ENCODE results near the gene HIBADH. TPM values are rescaled to one million over a fixed set of nuclear protein-coding genes. Genes with fewer than 3 reads are reported as not detected.

HIBADH gene
- total and polyA plus RNA-seq, 2 donors (not counting 3 experiments of a cell fraction or from before 2014, with no cell fraction given) = 22.6 to 30.5 TPM

GRCh38 chr7:27704422-27705199 is 41.9 kb upstream of the HIBADH start:
- Histone ChIP-seq H3K9ac (replicated peaks; ENCODE audit: extremely low read depth, insufficient read depth, low read length) (no peak overlapping the region), H3K4me2 (ENCODE audit: insufficient read depth, low read length) (no peak overlapping the region), H3K79me2 (ENCODE audit: control insufficient read depth, insufficient read depth, low read length) (no peaks in the 10 kb centered on the region), H3K9me1 (replicated peaks; ENCODE audit: control insufficient read depth, extremely low read depth, insufficient read depth, low read length) (no peaks in the 10 kb centered on the region), H3K4me1 (ENCODE audit: control insufficient read depth, extremely low read depth, insufficient read depth, low read length) (no peaks in the 10 kb centered on the region), H3K9me3 (replicated peaks; ENCODE audit: control insufficient read depth, insufficient read depth, low read length) (no peaks in the 10 kb centered on the region), H3K4me3 (replicated peaks in 1 of 3; ENCODE audit: insufficient read depth in 1 of 3, low read depth in 1 of 3, low read length in 3 of 3) (no peak overlapping the region), H3K27ac (ENCODE audit: insufficient read depth, low read depth, low read length) (no peak overlapping the region), H4K20me1 (replicated peaks; ENCODE audit: control insufficient read depth, extremely low read depth, insufficient read depth, low read length) (no peaks in the 10 kb centered on the region), H2AFZ (ENCODE audit: low read depth, low read length) (peak overlapping the region; percentile 27), H3K27me3 (ENCODE audit: control insufficient read depth in 2 of 2, insufficient read depth in 2 of 2, low read length in 2 of 2) (no peaks in the 10 kb centered on the region), H3K36me3 (ENCODE audit: control insufficient read depth in 2 of 2, extremely low read depth in 1 of 2, insufficient read depth in 2 of 2, low read length in 2 of 2) (no peaks in the 10 kb centered on the region)
- FAIRE-seq (no peak), DNase-seq (ENCODE audit: low read depth, low spot score) (no peak)
- POLR2A ChIA-PET = interaction anchor here (0.7 kb wide), 1 partner anchor 200 kb away, joined by 4 read pairs; no protein-coding TSS in a partner anchor
- intact Hi-C loops (cut with micrococcal nuclease) = no loop called here
- dilution Hi-C loops (cut with MboI; ENCODE audit: extremely low pct_ligation_motif_present, low sequenced_read_pairs) = no loop called here
- TF ChIP-seq MYC (IDR thresholded peaks at IDR 0.05; ENCODE audit: low read depth, low read length) (no peak), CTCF (IDR thresholded peaks at IDR 0.05; ENCODE audit: extremely low read depth in 1 of 2, insufficient read depth in 1 of 2, low read depth in 1 of 2, low read length in 2 of 2) (no peak), POLR2A (IDR thresholded peaks at IDR 0.05; ENCODE audit: low read depth, low read length) (no peak), JUN (IDR thresholded peaks at IDR 0.05; ENCODE audit: borderline replicate concordance, insufficient read depth, insufficient read length, low read depth) (no peak), FOS (IDR thresholded peaks at IDR 0.05; ENCODE audit: borderline replicate concordance, insufficient read depth, low read length) (no peak), EZH2 (IDR thresholded peaks at IDR 0.05; ENCODE audit: borderline replicate concordance, low read depth, low read length, severe bottlenecking) (no peak), GATA2 (IDR thresholded peaks at IDR 0.05; ENCODE audit: insufficient read depth, insufficient read length, low read depth, low read length) (no peak), POLR2AphosphoS5 (IDR thresholded peaks at IDR 0.05; ENCODE audit: insufficient read depth, low read depth, low read length) (no peak), MAX (IDR thresholded peaks at IDR 0.05; ENCODE audit: insufficient read depth, insufficient read length) (no peak)
- no TSS peak for BruUV-seq (replicated peaks)
- CTCF ChIA-PET = interaction anchor here (1.3 to 1.7 kb wide), 3 partner anchors 14 to 73 kb away, joined by 3 to 6 read pairs (median 4); no protein-coding TSS in a partner anchor

All from endothelial cell of umbilical vein (primary cell).